HG02840 (cell line): ENCODE measurements around the gene SKOR1.

Source experiments
- ATAC-seq: cut with Tn5 transposase; IDR thresholded peaks from one replicate; pipeline ENCODE4 v1.9.1; 2021; ENCODE audit warnings: mild to moderate bottlenecking, moderate library complexity, moderate number of reproducible peaks; ENCODE audit not compliant: unreplicated experiment, low FRiP score

The SKOR1 gene

GRCh38 chr15:67845974-67846373 lies 20.7 kb downstream of the SKOR1 start:
- no peak for ATAC-seq

GRCh38 chr15:67849538-67849937 lies 24.2 kb downstream of the SKOR1 start:
- no peak for ATAC-seq

GRCh38 chr15:67850336-67850735 lies 25.0 kb downstream of the SKOR1 start:
- ATAC-seq: no peak

- no peak for ATAC-seq
Measured at GRCh38 chr15:67850994-67851571, 25.8 kb downstream of the SKOR1 start.

- no peak for ATAC-seq
Measured at GRCh38 chr15:67852418-67852817, 27.1 kb downstream of the SKOR1 start.

GRCh38 chr15:67853454-67853853 lies 28.1 kb downstream of the SKOR1 start:
- no peak for ATAC-seq

GRCh38 chr15:67854358-67854757 lies 29.0 kb downstream of the SKOR1 start:
- no peak for ATAC-seq

GRCh38 chr15:67855842-67856241 lies 30.5 kb downstream of the SKOR1 start:
- ATAC-seq: no peak

- ATAC-seq: no peak
Measured at GRCh38 chr15:67857220-67857619, 31.9 kb downstream of the SKOR1 start.

- no peak for ATAC-seq
Measured at GRCh38 chr15:67859331-67859946, 34.1 kb downstream of the SKOR1 start.

- no peak for ATAC-seq
Measured at GRCh38 chr15:67861983-67862382, 36.7 kb downstream of the SKOR1 start.

- ATAC-seq: no peak
Measured at GRCh38 chr15:67862750-67863441, 37.6 kb downstream of the SKOR1 start.

GRCh38 chr15:67863442-67863987 lies 38.2 kb downstream of the SKOR1 start:
- no peak for ATAC-seq

- ATAC-seq: no peak
Measured at GRCh38 chr15:67865331-67865730, 40.0 kb downstream of the SKOR1 start.

- ATAC-seq: no peak
Measured at GRCh38 chr15:67865766-67866165, 40.5 kb downstream of the SKOR1 start.

- no peak for ATAC-seq
Measured at GRCh38 chr15:67869701-67870100, 44.4 kb downstream of the SKOR1 start.

- no peak for ATAC-seq
Measured at GRCh38 chr15:67870868-67871408, 45.6 kb downstream of the SKOR1 start.

- no peak for ATAC-seq
Measured at GRCh38 chr15:67873777-67874176, 48.5 kb downstream of the SKOR1 start.

- no peak for ATAC-seq
Measured at GRCh38 chr15:67878712-67879206, 53.5 kb downstream of the SKOR1 start.

- ATAC-seq: no peak
Measured at GRCh38 chr15:67879440-67880129, 54.3 kb downstream of the SKOR1 start.
